ENCODE results near the gene SPDYE16.
"Not testable (repeated sequence)": the region's sequence is repeated elsewhere in the genome, so short reads cannot be mapped to it uniquely, and the experiment has no call there.

Gene SPDYE16

GRCh38 chr7:76485822-76486610 is 57.1 kb downstream of the SPDYE16 start:
- H3K4me1 ChIP-seq (ENCODE audit: insufficient read depth, low read length); H3K9me3 ChIP-seq (ENCODE audit: low read length); H3K36me3 ChIP-seq (ENCODE audit: insufficient read depth, low read length); H2AFZ ChIP-seq (ENCODE audit: low read depth, low read length); H3K4me3 ChIP-seq (ENCODE audit: low read length); H3K27me3 ChIP-seq (ENCODE audit: insufficient read depth, low read length): not testable (repeated sequence)

- H3K9me3 ChIP-seq (ENCODE audit: low read length); H2AFZ ChIP-seq (ENCODE audit: low read depth, low read length); H3K27me3 ChIP-seq (ENCODE audit: insufficient read depth, low read length); H3K4me1 ChIP-seq (ENCODE audit: insufficient read depth, low read length); H3K4me3 ChIP-seq (ENCODE audit: low read length); H3K36me3 ChIP-seq (ENCODE audit: insufficient read depth, low read length): not testable (repeated sequence)
Measured at GRCh38 chr7:76484456-76484855, 58.6 kb downstream of the SPDYE16 start.

DNA sequence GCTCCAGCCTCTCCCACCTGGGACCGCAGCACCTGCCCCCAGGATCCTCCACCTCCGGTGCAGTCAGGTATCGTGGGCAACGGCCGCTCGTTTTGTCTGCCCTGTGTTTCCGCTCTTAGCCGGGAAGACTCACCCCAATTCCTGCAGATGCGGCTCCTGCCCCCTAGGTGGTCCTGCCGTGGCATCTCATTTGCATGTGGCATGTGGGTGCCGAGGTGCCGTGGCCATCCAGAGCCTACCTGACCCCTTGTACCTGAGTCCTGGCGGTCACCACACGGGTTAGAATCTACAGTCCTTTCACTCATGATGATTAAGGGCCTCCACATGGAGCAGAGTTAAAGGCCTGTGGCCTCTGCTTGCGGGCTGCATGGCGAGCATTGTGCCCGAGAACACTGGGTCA is 60.0 kb downstream of the SPDYE16 start:
- not testable (repeated sequence) for H3K4me1 ChIP-seq (ENCODE audit: insufficient read depth, low read length); H3K36me3 ChIP-seq (ENCODE audit: insufficient read depth, low read length); H3K27me3 ChIP-seq (ENCODE audit: insufficient read depth, low read length); H3K9me3 ChIP-seq (ENCODE audit: low read length); H3K4me3 ChIP-seq (ENCODE audit: low read length); H2AFZ ChIP-seq (ENCODE audit: low read depth, low read length)

DNA sequence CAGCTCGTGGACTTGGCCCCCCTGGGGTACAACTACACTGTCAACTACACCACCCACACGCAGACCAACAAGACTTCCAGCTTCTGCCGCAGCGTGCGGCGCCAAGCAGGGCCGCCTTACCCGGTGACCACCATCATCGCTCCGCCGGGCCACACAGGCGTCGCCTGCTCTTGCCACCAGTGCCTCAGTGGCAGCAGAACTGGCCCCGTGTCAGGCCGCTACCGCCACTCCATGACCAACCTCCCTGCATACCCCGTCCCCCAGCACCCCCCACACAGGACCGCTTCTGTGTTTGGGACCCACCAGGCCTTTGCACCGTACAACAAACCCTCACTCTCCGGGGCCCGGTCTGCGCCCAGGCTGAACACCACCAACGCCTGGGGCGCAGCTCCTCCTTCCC is 60.4 kb downstream of the SPDYE16 start:
- not testable (repeated sequence) for H3K4me3 ChIP-seq (ENCODE audit: low read length); H3K36me3 ChIP-seq (ENCODE audit: insufficient read depth, low read length); H3K9me3 ChIP-seq (ENCODE audit: low read length); H2AFZ ChIP-seq (ENCODE audit: low read depth, low read length); H3K27me3 ChIP-seq (ENCODE audit: insufficient read depth, low read length); H3K4me1 ChIP-seq (ENCODE audit: insufficient read depth, low read length)
